Activated CD4-positive, alpha-beta memory T cell treated with anti-CD3 and anti-CD28 coated beads for 36 hours (primary cell): ENCODE measurements around the gene RNF180. TPM values are rescaled to one million over a fixed set of nuclear protein-coding genes. Genes with fewer than 3 reads are reported as not detected.

Experiments
- CTCF ChIA-PET: fragments of 350-600 bp; sonication (Branson Sonifier 250); formaldehyde crosslinking; loops from one replicate; lab custom pipeline; 2021; ENCODE audit warnings: antibody characterized with exemption, inconsistent platforms; lab: Charles Lee
- POLR2A ChIA-PET: fragments of 350-600 bp; sonication (Branson Sonifier 250); formaldehyde crosslinking; loops from one replicate; lab custom pipeline; 2021; ENCODE audit warnings: antibody characterized with exemption; lab: Charles Lee
- DNase-seq: peaks from one replicate; pipeline ENCODE4 v3.0.0-alpha.2; 2020
- H3K27ac Mint-ChIP-seq: one replicate; pipeline ENCODE4 v1.8.0; 2021; ENCODE audit warnings: mixed read lengths
- H3K27me3 Mint-ChIP-seq: one replicate; pipeline ENCODE4 v1.8.0; 2021; ENCODE audit warnings: mixed read lengths
- H3K36me3 Mint-ChIP-seq: one replicate; pipeline ENCODE4 v1.8.0; 2021; ENCODE audit warnings: mixed read lengths
- H3K4me1 Mint-ChIP-seq: one replicate; pipeline ENCODE4 v1.8.0; 2021; ENCODE audit warnings: low read depth, mixed read lengths
- H3K4me3 Mint-ChIP-seq: one replicate; pipeline ENCODE4 v1.8.0; 2021; ENCODE audit warnings: mild to moderate bottlenecking, mixed read lengths
- H3K9me3 Mint-ChIP-seq: one replicate; pipeline ENCODE4 v1.8.0; 2021; ENCODE audit warnings: mixed read lengths
- intact Hi-C: fragments of 100-400 bp; cut with micrococcal nuclease; formaldehyde crosslinking; loops from one replicate; pipeline ENCODE4 v1.15.1; 2023
- total RNA-seq, 2 experiments: library from RNA; stranded (reverse); gene quantifications; one replicate each; pipeline ENCODE4 v1.2.3, GENCODE V29; 2021

The RNF180 gene
- total RNA-seq, 2 experiments from 2014 or later: not detected

GRCh38 chr5:64188776-64189175, 23.1 kb downstream of the RNF180 start:
- DNase-seq: no peak
- Mint-ChIP-seq H3K4me3 (no peak overlapping the region), H3K9me3 (no peaks in the 10 kb centered on the region), H3K27me3 (no peaks in the 10 kb centered on the region), H3K27ac (no peak overlapping the region), H3K36me3 (no peaks in the 10 kb centered on the region), H3K4me1 (no peaks in the 10 kb centered on the region)
- intact Hi-C loops: no loop called here
- ChIA-PET CTCF (no interaction called here), POLR2A (no interaction called here)

- Mint-ChIP-seq H3K27me3 (no peaks in the 10 kb centered on the region), H3K9me3 (peaks cover 2% of the 10 kb centered on the region), H3K36me3 (no peaks in the 10 kb centered on the region), H3K4me1 (no peaks in the 10 kb centered on the region), H3K27ac (no peak overlapping the region), H3K4me3 (no peak overlapping the region)
- no peak for DNase-seq
- ChIA-PET CTCF (no interaction called here), POLR2A (no interaction called here)
- intact Hi-C loops: no loop called here
Observed at GRCh38 chr5:64190562-64191306, 25.1 kb downstream of the RNF180 start.

- peaks cover 2% of the 10 kb centered on the region for H3K9me3 Mint-ChIP-seq
Observed at GRCh38 chr5:64195981-64196380, 30.3 kb downstream of the RNF180 start.

GRCh38 chr5:64199425-64199824, 33.8 kb downstream of the RNF180 start:
- Mint-ChIP-seq H3K4me3 (no peak overlapping the region), H3K9me3 (peaks cover 2% of the 10 kb centered on the region), H3K36me3 (no peaks in the 10 kb centered on the region), H3K27ac (no peak overlapping the region), H3K4me1 (no peaks in the 10 kb centered on the region), H3K27me3 (no peaks in the 10 kb centered on the region)
- intact Hi-C loops: no loop called here
- no peak for DNase-seq
- CTCF ChIA-PET: no interaction called here
- POLR2A ChIA-PET: no interaction called here

More at GRCh38 chr5:64195981-64196380, 30.3 kb downstream of the RNF180 start:
- ChIA-PET CTCF (interaction anchor here (0.7 kb wide), 1 partner anchor 35 kb away, joined by 3 read pairs; no protein-coding TSS in a partner anchor), POLR2A (no interaction called here)
- intact Hi-C loops: no loop called here
- no peaks in the 10 kb centered on the region for H3K27me3 Mint-ChIP-seq
- no peak for DNase-seq
- H3K4me1 Mint-ChIP-seq: no peaks in the 10 kb centered on the region
- no peak overlapping the region for H3K27ac Mint-ChIP-seq
- H3K36me3 Mint-ChIP-seq: no peaks in the 10 kb centered on the region
- no peak overlapping the region for H3K4me3 Mint-ChIP-seq

GRCh38 chr5:64201996-64202395, 36.4 kb downstream of the RNF180 start:
- CTCF ChIA-PET: no interaction called here
- H3K4me1 Mint-ChIP-seq: no peaks in the 10 kb centered on the region
- no peak for DNase-seq
- no peak overlapping the region for H3K4me3 Mint-ChIP-seq
- H3K27ac Mint-ChIP-seq: no peak overlapping the region
- intact Hi-C loops: no loop called here
- POLR2A ChIA-PET: no interaction called here
- no peaks in the 10 kb centered on the region for H3K36me3 Mint-ChIP-seq
- H3K9me3 Mint-ChIP-seq: no peaks in the 10 kb centered on the region
- no peaks in the 10 kb centered on the region for H3K27me3 Mint-ChIP-seq

GRCh38 chr5:64206653-64207052, 41.0 kb downstream of the RNF180 start:
- intact Hi-C loops: no loop called here
- no peak overlapping the region for H3K27ac Mint-ChIP-seq
- POLR2A ChIA-PET: no interaction called here
- no peaks in the 10 kb centered on the region for H3K4me1 Mint-ChIP-seq
- H3K9me3 Mint-ChIP-seq: no peaks in the 10 kb centered on the region
- H3K36me3 Mint-ChIP-seq: no peaks in the 10 kb centered on the region
- CTCF ChIA-PET: interaction anchor here (1.2 kb wide), 1 partner anchor 805 kb away, joined by 3 read pairs; no protein-coding TSS in a partner anchor
- DNase-seq: no peak
- H3K4me3 Mint-ChIP-seq: no peak overlapping the region
- H3K27me3 Mint-ChIP-seq: no peaks in the 10 kb centered on the region

GRCh38 chr5:64207978-64208377, 42.3 kb downstream of the RNF180 start:
- H3K36me3 Mint-ChIP-seq: no peaks in the 10 kb centered on the region
- H3K9me3 Mint-ChIP-seq: no peaks in the 10 kb centered on the region
- POLR2A ChIA-PET: no interaction called here
- H3K4me1 Mint-ChIP-seq: no peaks in the 10 kb centered on the region
- H3K27ac Mint-ChIP-seq: no peak overlapping the region
- DNase-seq: no peak
- intact Hi-C loops: no loop called here
- no peak overlapping the region for H3K4me3 Mint-ChIP-seq
- H3K27me3 Mint-ChIP-seq: no peaks in the 10 kb centered on the region
- CTCF ChIA-PET: no interaction called here

- intact Hi-C loops: no loop called here
- Mint-ChIP-seq H3K9me3 (no peaks in the 10 kb centered on the region), H3K36me3 (no peaks in the 10 kb centered on the region), H3K4me3 (no peak overlapping the region), H3K27me3 (no peaks in the 10 kb centered on the region), H3K27ac (no peak overlapping the region), H3K4me1 (no peaks in the 10 kb centered on the region)
- CTCF ChIA-PET: no interaction called here
- no peak for DNase-seq
- POLR2A ChIA-PET: no interaction called here
Observed at GRCh38 chr5:64209353-64209752, 43.7 kb downstream of the RNF180 start.

GRCh38 chr5:64210866-64211265, 45.2 kb downstream of the RNF180 start:
- no peaks in the 10 kb centered on the region for H3K36me3 Mint-ChIP-seq
- H3K9me3 Mint-ChIP-seq: no peaks in the 10 kb centered on the region
- no peak overlapping the region for H3K4me3 Mint-ChIP-seq
- H3K4me1 Mint-ChIP-seq: no peaks in the 10 kb centered on the region
- no peak overlapping the region for H3K27ac Mint-ChIP-seq
- ChIA-PET CTCF (no interaction called here), POLR2A (no interaction called here)
- no peaks in the 10 kb centered on the region for H3K27me3 Mint-ChIP-seq
- no peak for DNase-seq
- intact Hi-C loops: no loop called here

- Mint-ChIP-seq H3K27ac (no peak overlapping the region), H3K36me3 (no peaks in the 10 kb centered on the region), H3K4me1 (no peaks in the 10 kb centered on the region), H3K9me3 (no peaks in the 10 kb centered on the region), H3K4me3 (no peak overlapping the region), H3K27me3 (no peaks in the 10 kb centered on the region)
- DNase-seq: no peak
- ChIA-PET POLR2A (no interaction called here), CTCF (interaction anchor here (1.0 kb wide), 1 partner anchor 16 kb away, joined by 3 read pairs; no protein-coding TSS in a partner anchor)
- intact Hi-C loops: no loop called here
Observed at GRCh38 chr5:64213011-64213410, 47.4 kb downstream of the RNF180 start.

- no peaks in the 10 kb centered on the region for H3K36me3 Mint-ChIP-seq
- CTCF ChIA-PET: interaction anchor here (1.0 kb wide), 1 partner anchor 15 kb away, joined by 3 read pairs; no protein-coding TSS in a partner anchor
Observed at GRCh38 chr5:64213531-64213930, 47.9 kb downstream of the RNF180 start.

GRCh38 chr5:64214132-64214531, 48.5 kb downstream of the RNF180 start:
- intact Hi-C loops: no loop called here
- Mint-ChIP-seq H3K27me3 (no peaks in the 10 kb centered on the region), H3K4me1 (no peaks in the 10 kb centered on the region), H3K27ac (no peak overlapping the region), H3K4me3 (no peak overlapping the region), H3K36me3 (no peaks in the 10 kb centered on the region), H3K9me3 (no peaks in the 10 kb centered on the region)
- ChIA-PET CTCF (interaction anchor here (1.0 kb wide), 1 partner anchor 14 kb away, joined by 3 read pairs; no protein-coding TSS in a partner anchor), POLR2A (no interaction called here)
- DNase-seq: no peak

More at GRCh38 chr5:64213531-64213930, 47.9 kb downstream of the RNF180 start:
- Mint-ChIP-seq H3K9me3 (no peaks in the 10 kb centered on the region), H3K4me1 (no peaks in the 10 kb centered on the region), H3K27me3 (no peaks in the 10 kb centered on the region), H3K4me3 (no peak overlapping the region), H3K27ac (no peak overlapping the region)
- DNase-seq: no peak
- POLR2A ChIA-PET: no interaction called here
- intact Hi-C loops: no loop called here

- H3K36me3 Mint-ChIP-seq: no peaks in the 10 kb centered on the region
- H3K4me1 Mint-ChIP-seq: no peaks in the 10 kb centered on the region
- CTCF ChIA-PET: no interaction called here
Observed at GRCh38 chr5:64221911-64222310, 56.3 kb downstream of the RNF180 start.

More at GRCh38 chr5:64221911-64222310, 56.3 kb downstream of the RNF180 start:
- intact Hi-C loops: loop anchor here (10.0 kb wide), 1 partner anchor 1263 kb away; the partner anchor contains the start of gene ADAMTS6
- H3K4me3 Mint-ChIP-seq: no peak overlapping the region
- no peaks in the 10 kb centered on the region for H3K9me3 Mint-ChIP-seq
- no peak for DNase-seq
- H3K27me3 Mint-ChIP-seq: no peaks in the 10 kb centered on the region
- H3K27ac Mint-ChIP-seq: no peak overlapping the region
- POLR2A ChIA-PET: no interaction called here
